ENCODE measurements around the gene CABP7.
A peak's percentile ranks its signal among the peaks of the same experiment; 100 is the strongest.

The CABP7 gene

GRCh38 chr22:29726512-29727130 lies 6.8 kb downstream of the CABP7 start:
- no peak for DNase-seq

DNA sequence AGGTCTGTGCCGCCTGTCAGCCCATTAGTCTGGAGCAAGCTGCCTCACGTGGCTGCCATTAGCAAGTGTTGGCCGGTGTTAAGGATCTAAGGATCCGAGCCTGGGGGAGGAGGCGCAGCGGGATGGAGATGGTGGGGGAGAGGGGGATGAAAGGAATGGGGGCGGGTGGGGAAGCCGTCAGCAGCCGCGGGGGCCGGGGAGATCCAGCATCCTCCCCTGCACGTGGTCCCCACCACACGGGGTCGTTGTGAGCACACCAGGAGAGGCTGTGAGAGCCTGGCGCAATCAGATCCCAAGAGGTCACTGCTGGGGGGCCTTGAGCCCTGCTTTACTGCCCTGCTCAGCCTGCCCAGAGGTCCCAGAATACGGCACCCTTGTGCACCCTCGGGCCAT lies 7.3 kb downstream of the CABP7 start:
- DNase-seq = no peak

- no peak for DNase-seq
Measured at GRCh38 chr22:29729161-29729560, 9.4 kb downstream of the CABP7 start.

DNA sequence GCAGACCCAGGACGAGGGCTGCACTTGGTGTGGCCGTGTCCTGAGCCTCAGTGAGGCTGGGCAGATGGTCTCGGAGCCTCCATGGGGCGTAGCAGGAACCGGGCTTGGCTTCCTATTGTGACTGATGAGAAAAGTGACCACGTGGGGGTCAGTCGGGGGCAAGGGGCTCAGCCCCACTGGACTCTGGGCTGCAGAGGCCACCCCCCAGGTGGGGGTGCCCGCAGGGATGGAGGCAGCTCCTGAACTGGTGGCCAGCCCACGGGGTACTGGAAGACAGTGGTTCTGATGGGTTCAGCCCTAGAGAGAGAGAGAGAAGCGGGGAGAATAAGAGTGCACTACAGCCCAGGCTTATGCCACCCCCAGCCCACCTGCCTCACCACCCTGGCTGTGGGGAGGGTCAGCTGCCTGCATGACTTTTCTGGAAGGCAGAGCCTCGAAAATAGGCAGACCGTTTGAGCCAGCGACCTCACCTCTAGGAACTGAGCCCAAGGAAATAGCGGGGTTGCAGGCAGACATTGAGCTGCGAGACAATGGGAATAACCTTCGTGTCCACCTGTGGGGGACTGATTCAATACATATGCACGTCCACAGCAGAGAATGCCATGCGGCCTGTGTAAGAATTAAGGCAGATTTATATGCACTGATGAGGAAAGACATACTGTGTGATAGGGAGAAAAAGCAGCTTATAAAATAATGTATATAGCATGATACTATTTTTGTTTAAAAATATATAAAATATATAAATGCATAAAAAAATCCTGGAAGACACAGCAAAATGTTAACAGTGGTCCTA lies 11.5 kb downstream of the CABP7 start:
- no peak for DNase-seq

DNA sequence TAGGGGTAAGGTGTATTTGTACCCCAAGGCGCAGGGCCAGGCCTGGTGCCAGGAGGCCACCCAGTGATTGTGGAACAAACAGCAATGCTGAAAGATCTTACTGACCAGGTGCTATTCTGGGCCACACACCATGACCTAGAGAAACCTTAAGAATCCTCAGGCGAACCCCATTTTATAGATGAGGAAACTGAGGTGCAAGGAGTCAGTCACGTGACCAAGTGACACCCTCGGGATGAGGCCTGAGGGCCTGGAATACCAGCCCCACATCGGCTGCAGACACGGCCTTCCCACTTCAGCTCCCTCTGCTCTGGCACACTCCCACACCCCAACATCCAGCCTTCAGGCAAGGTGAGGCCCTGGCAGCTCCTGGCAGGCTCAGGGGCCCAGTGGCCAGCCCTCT lies 13.1 kb downstream of the CABP7 start:
- no peak for DNase-seq

- no peak for DNase-seq
Measured at GRCh38 chr22:29733362-29734201, 13.8 kb downstream of the CABP7 start.

DNA sequence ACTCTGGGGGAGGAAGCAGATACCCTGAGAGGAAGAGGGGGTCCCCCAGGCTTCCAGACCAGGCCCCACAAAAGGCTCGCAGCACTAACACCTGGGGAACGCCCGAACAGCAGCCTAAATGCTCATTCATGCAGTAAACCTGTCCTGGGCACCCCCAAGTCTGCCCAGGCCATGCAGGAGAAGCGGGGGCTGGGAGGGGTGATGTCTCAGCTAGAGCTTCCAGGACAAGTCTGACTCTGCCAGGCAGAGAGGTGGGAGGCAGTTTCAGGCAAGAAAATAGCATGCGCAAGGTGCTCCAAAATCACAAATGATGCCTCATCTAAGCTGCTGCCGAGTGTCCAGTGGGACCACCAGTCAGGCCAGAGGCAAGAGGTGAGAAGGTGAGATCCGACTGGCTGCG lies 14.6 kb downstream of the CABP7 start:
- no peak for DNase-seq

GRCh38 chr22:29734838-29735237 lies 15.0 kb downstream of the CABP7 start:
- no peak for DNase-seq

DNA sequence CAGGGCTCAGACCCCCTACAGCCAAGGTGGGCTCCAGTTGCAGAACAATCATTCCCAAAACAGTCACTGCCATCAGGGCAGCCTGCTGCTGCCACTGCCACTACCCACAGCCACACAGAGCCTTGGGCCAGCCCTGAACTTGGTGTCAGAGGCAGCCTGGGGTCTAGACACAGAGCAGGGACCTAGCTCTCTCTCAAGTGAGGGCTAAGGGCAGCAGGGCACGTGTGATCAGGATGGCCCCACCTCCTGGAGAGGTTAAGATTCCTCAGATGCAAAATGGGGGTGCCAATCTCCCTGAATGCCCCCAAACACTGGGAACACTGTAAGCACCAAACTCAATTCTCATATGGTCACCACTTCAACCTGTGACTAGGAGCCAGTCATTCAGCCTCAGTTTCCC lies 15.6 kb downstream of the CABP7 start:
- no peak for DNase-seq

- DNase-seq = no peak
Measured at GRCh38 chr22:29737251-29738117, 17.7 kb downstream of the CABP7 start.

GRCh38 chr22:29738118-29738815 lies 18.5 kb downstream of the CABP7 start:
- no peak for DNase-seq

GRCh38 chr22:29739346-29739875 lies 19.6 kb downstream of the CABP7 start:
- DNase-seq = no peak

DNA sequence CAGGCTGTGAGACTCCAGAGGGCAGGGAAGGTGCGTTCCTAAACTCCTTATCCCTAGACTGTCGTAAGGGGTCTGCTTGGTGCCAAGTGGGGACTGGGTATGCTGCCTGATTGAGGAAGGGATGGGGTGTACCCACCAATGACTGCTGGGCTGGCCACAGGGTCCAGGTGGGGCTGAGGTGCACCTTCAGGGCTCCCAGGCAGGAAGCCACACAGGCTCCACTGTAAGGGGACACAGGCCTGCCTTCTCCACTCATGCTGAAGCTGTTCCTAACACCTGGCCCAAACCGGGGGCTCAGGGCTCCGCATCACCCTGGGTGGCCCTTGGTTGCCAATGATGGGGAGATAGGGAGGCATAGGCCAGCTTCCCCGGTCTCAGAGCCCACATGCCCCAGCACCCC lies 20.4 kb downstream of the CABP7 start:
- no peak for DNase-seq

DNA sequence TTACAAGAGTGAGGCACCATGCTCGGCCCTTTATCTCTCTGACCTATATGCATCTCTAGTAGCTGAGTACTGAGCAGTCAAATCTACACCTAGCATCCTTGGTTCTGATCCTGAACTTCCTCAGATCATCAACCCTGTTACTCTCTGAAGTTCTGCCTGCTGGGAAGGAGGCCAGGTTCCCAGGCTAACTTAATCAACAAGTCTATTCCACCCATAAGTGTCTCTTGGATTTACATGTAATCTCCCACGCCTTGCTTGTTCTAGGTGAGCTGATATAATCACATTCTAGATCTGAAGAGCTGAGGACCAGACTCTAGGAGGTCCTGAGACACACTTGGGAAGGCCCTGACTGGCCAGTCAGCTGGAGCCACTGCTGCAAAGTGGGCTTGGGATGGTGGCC lies 22.1 kb downstream of the CABP7 start:
- DNase-seq = no peak

DNA sequence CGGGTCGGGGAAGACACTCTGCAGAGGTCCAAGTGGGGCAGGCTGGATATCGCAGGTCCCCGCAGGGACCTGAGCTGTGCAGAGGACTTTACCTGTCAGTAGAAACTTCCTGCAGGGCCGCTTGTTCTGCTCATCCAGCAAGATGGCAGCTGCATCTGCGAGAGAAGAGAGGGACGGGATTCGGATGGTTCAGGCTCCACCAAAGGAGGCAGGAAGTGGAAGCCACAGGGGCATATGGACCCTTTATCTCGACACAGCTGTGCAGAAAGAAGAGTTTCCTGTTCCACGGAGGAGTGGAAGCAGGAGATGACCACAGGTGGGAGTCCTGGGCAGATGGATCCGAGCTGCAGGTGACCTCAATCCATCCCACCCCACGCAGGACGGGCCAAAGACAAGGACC lies 22.5 kb downstream of the CABP7 start:
- no peak for DNase-seq

DNA sequence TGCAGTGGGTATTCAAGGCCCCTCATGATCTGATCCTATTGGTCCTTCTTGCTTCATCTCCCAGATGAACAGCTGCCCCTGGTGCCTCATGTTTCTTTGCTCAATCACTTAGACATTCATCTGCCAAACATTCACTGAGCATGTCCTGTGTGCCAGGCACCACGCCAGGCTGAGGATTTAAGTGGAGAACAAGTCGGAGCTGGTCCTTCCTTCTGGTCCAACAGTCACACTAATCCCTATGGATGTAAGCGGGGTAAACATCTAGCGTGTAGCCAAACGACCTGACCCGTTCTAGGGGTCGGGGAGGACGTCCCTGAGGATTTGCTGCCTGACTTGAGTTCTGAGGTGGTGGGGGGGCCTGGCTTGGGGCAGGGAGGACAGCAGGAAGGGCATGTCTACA lies 25.1 kb downstream of the CABP7 start:
- DNase-seq = peak; percentile 93

GRCh38 chr22:29747832-29748231 lies 28.0 kb downstream of the CABP7 start:
- DNase-seq = no peak

DNA sequence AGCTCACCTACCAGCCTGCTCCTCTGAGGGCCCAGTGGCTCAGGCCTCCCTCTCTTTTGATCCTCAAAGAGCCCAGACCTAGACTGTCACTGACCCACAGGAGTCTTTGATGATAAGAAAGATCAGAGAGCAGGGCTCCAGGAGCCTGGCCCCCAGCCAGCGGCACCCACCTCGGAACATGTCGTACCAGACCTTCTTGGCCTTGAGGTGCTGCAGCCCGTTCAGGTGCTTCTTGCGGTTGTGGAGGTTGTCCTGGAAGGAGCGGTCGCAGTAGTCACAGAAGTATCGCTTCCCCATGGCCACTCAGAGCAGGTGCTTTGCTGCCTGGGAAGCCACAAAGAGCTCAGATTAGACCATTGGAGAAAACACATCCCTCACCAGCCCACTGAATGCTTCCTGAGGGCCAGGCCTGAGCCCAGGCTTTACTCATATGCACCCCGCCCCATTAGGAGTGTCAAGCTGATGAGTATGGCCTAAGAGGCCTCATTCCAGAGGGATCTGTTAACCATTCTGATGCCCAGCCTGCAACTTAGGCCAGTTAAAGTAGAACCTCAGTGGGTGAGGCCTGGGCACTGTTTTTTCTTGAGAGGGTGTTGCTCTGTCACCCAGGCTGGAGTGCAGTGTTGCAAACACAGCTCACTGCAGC lies 28.6 kb downstream of the CABP7 start:
- no peak for DNase-seq

DNA sequence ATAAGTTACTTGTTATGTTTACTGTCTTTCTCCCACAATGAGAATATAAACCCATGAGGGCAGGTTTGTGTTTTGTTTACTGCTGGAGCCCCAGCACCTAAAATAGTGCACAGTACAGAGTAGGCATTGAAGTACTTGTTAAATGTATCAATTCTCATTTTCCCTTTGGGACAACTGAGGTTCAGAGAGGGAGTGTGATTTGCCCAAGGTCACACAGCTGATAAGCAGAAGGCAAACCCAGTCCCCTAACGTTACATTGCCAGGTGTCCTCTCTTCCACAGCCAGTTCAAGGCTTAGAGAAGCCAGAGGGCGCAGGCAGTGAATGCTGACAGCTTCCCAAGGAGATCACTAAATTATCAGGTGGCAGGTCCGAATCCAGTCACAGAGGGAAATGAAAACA lies 30.2 kb downstream of the CABP7 start:
- no peak for DNase-seq

DNA sequence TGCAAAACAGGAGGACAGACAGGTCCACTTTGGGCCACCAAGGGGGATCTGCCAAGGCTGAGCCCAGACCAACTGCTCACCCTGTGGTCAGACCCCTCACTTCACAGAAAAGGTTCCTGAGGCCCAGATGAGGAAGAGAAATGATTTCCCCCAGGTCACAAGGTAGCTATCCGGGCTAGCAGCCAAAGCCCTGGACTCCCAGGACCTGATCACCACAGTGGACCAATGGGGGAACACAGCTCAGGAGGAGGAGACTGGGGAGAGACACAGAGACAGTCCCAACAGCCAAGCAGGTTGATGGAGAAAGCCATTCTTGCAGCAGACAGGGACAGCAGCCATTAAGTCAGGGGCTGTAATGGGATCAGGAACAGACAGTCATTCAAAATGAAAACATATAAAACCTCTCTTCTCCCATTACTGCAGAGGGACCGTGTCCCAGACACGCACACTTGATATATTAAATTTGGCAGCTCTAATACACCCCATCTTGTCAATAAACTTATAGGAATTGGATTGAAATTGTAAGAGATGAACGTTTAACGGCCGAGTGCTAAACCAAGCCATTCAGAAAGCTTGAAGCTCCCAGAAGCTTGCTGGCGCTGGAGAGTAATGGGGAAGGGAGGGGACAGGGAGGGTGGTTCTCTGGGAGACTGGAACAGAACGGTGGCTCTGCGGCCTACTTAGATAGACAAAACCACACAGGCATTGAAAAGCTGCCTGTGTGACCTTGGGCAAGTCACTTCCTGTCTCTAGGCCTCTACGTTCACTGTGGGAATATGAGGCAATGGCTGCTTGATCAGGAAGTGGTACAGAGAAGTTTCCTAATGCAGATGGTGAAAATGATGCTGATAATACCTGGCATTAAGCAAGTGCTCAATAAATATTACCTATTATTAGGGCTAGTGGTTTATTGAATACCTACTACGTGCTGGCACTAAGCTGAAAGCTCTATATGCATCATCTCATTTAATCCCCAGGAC lies 31.0 kb downstream of the CABP7 start:
- no peak for DNase-seq
